Hepatocyte (in vitro differentiated cells): ENCODE data around the gene DEFB108B.
"Not testable (repeated sequence)": the region's sequence is repeated elsewhere in the genome, so short reads cannot be mapped to it uniquely, and the experiment has no call there.

Source experiments
- CTCF ChIP-seq: fragments of 200-600 bp; sonication (generic); IDR thresholded peaks from 2 replicates; pipeline ENCODE4 v1.5.1; 2016; ENCODE audit warnings: antibody characterized with exemption, mild to moderate bottlenecking; ENCODE audit not compliant: poor library complexity
- EZH2 ChIP-seq: fragments of 200-600 bp; sonication (generic); IDR thresholded peaks from 2 replicates; pipeline ENCODE4 v1.6.1; 2016; ENCODE audit warnings: antibody characterized with exemption, mild to moderate bottlenecking, borderline replicate concordance
- EZH2phosphoT487 ChIP-seq: fragments of 200-600 bp; sonication (generic); IDR thresholded peaks from one replicate; pipeline ENCODE4 v1.6.1; 2018; ENCODE audit warnings: antibody characterized with exemption, mild to moderate bottlenecking, low read depth, moderate library complexity; ENCODE audit not compliant: unreplicated experiment, severe bottlenecking

GRCh38 chr11:71787824-71788454 is 45.1 kb upstream of the DEFB108B start:
- not testable (repeated sequence) for TF ChIP-seq CTCF, EZH2, EZH2phosphoT487
